ENCODE results near the gene TSPAN13.

TSPAN13 gene

DNA sequence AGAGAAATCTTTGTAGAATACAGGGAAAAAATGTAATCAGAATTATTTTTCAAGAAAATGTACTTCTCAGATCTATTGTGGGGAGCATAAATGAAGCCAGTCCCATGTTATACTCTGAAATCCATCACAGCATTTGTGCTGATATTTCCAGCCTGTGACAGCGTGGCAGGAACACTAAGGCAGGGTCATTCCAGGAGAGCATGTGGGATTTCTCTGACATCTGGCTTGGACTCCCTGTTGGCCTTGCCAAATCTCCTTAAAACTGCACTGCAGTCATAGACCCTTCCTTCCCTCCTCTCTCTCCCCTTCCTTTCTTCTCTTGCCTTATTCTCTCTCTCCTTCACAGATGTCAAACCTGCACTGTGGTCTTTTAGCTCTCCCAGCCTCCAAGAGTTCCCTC, 6.5 kb upstream of the TSPAN13 start:
- no peaks in the 10 kb centered on the region for H3K9me3 ChIP-seq (ENCODE audit: insufficient read depth, low read length)
- DNase-seq (ENCODE audit: low read depth, low spot score): no peak
- no peak overlapping the region for H3K9ac ChIP-seq (ENCODE audit: insufficient read length, low read depth)
- no peak overlapping the region for H3K4me3 ChIP-seq (ENCODE audit: insufficient read length, low read depth)
- H3K27me3 ChIP-seq (ENCODE audit: insufficient read depth, insufficient read length): no peaks in the 10 kb centered on the region
- TF ChIP-seq SUZ12 (IDR thresholded peaks at IDR 0.05; ENCODE audit: extremely low read depth, insufficient read depth, insufficient read length) (no peak), ZNF274 (IDR thresholded peaks at IDR 0.05; ENCODE audit: low read depth, low read length) (no peak)
- H3K36me3 ChIP-seq (ENCODE audit: insufficient read depth, insufficient read length, low read length): no peaks in the 10 kb centered on the region
- no peaks in the 10 kb centered on the region for H3K4me1 ChIP-seq (ENCODE audit: insufficient read depth, insufficient read length)

DNA sequence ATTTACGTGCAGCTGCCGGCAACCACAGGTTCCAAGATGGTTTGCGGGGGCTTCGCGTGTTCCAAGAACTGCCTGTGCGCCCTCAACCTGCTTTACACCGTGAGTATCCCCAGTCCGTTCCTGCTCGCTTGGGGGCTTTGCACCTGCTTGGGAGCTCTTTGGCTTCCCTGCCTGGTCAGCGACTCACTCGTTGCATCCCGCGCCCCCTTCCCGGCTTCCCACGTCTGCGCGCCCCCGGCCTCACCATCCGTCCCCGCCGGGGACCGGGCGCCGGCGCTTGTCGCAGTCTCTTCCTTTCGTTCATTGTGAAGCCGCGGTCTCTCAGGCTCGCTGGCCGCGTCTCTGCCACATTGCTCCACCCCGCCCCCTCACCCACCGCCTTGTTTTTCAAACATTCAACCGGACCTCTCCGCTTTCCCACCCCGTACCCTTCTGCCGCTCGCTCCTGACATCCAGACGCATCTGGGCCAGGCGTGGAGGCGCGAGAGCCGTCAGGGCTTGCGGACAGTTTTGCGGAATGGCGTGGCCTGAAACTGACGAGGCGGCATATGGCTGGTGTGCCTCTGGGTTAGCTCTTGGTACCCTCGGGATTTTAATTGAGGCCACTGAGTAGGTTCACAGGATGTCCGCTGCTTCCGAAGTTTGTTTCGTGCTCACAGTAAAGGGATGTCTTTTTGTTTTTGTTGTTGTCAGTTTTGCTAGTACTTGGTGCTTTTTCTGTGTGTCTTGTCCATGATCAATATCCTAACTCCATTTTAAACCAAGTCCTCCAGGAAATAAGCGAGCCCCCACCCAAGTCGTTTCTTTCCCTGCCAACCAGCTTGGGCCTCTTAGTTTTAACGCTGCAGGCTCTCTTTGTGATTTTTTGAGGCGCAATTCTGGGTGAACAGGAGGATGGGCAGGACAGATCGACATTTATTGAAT, 639 bp downstream of the TSPAN13 start:
- peak overlapping the region; percentile 92 for H3K4me3 ChIP-seq (ENCODE audit: insufficient read length, low read depth)
- TF ChIP-seq YY1 (IDR thresholded peaks at IDR 0.05; ENCODE audit: insufficient read depth, insufficient read length) (no peak), SUZ12 (IDR thresholded peaks at IDR 0.05; ENCODE audit: extremely low read depth, insufficient read depth, insufficient read length) (no peak), ZNF274 (IDR thresholded peaks at IDR 0.05; ENCODE audit: low read depth, low read length) (no peak)
- H3K27me3 ChIP-seq (ENCODE audit: insufficient read depth, insufficient read length): peaks cover 18% of the 10 kb centered on the region
- H3K9ac ChIP-seq (ENCODE audit: insufficient read length, low read depth): peak overlapping the region; percentile 74
- peak; percentile 39 for DNase-seq (ENCODE audit: low read depth, low spot score)
- H3K4me1 ChIP-seq (ENCODE audit: insufficient read depth, insufficient read length): no peaks in the 10 kb centered on the region
- H3K36me3 ChIP-seq (ENCODE audit: insufficient read depth, insufficient read length, low read length): no peaks in the 10 kb centered on the region
- H3K9me3 ChIP-seq (ENCODE audit: insufficient read depth, low read length): no peaks in the 10 kb centered on the region

DNA sequence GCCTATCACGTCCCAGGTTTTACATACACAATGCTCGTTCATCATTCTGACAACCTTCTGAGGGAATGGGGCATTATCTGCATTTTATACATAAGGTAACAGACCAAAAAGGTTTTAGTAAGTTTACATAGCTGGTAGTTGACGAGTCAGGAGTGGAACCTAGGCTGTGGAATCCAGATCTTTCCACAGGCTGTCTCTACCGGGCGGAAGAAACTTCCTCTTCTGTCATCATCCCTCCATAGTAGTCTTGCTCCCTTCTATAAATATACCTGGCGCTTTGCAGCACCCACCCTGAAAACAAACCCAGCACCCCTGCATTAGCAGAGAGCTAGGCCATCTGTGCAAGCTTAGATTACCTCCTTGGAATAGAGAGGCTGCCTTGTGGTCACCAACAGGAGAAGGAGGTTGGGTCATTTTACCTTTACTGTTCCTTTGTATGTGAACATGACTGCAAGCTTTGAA, 1.3 kb downstream of the TSPAN13 start:
- DNase-seq (ENCODE audit: low read depth, low spot score): no peak
- no peaks in the 10 kb centered on the region for H3K4me1 ChIP-seq (ENCODE audit: insufficient read depth, insufficient read length)
- no peaks in the 10 kb centered on the region for H3K9me3 ChIP-seq (ENCODE audit: insufficient read depth, low read length)
- H3K4me3 ChIP-seq (ENCODE audit: insufficient read length, low read depth): peak overlapping the region; percentile 92
- TF ChIP-seq ZNF274 (IDR thresholded peaks at IDR 0.05; ENCODE audit: low read depth, low read length) (no peak), YY1 (IDR thresholded peaks at IDR 0.05; ENCODE audit: insufficient read depth, insufficient read length) (no peak), SUZ12 (IDR thresholded peaks at IDR 0.05; ENCODE audit: extremely low read depth, insufficient read depth, insufficient read length) (no peak)
- no peaks in the 10 kb centered on the region for H3K36me3 ChIP-seq (ENCODE audit: insufficient read depth, insufficient read length, low read length)
- peaks cover 18% of the 10 kb centered on the region for H3K27me3 ChIP-seq (ENCODE audit: insufficient read depth, insufficient read length)
- peak overlapping the region; percentile 74 for H3K9ac ChIP-seq (ENCODE audit: insufficient read length, low read depth)

DNA sequence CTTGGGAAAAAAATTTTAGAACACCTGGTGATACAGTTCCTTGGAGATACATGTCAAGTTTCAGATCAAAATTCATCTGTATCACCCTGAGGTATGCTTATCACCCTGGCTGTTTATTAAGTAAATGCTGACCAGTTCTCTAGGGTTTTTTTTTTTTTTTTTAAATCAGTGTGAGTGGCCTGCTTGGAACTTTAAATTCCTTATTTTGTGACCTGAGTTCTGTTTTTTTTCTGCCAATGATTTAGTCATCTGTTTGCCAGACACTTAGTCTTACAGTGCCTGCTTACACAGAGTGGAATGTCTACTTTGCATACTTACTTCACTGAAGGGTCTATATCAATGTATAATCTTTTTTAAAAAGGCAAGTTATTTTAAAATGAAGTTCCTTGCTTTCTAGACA, 1.8 kb downstream of the TSPAN13 start:
- Histone ChIP-seq H3K4me3 (ENCODE audit: insufficient read length, low read depth) (no peak overlapping the region), H3K9ac (ENCODE audit: insufficient read length, low read depth) (no peak overlapping the region), H3K27me3 (ENCODE audit: insufficient read depth, insufficient read length) (peaks cover 18% of the 10 kb centered on the region), H3K36me3 (ENCODE audit: insufficient read depth, insufficient read length, low read length) (no peaks in the 10 kb centered on the region), H3K9me3 (ENCODE audit: insufficient read depth, low read length) (no peaks in the 10 kb centered on the region), H3K4me1 (ENCODE audit: insufficient read depth, insufficient read length) (no peaks in the 10 kb centered on the region)
- TF ChIP-seq YY1 (IDR thresholded peaks at IDR 0.05; ENCODE audit: insufficient read depth, insufficient read length) (no peak), ZNF274 (IDR thresholded peaks at IDR 0.05; ENCODE audit: low read depth, low read length) (no peak)
- DNase-seq (ENCODE audit: low read depth, low spot score): no peak

DNA sequence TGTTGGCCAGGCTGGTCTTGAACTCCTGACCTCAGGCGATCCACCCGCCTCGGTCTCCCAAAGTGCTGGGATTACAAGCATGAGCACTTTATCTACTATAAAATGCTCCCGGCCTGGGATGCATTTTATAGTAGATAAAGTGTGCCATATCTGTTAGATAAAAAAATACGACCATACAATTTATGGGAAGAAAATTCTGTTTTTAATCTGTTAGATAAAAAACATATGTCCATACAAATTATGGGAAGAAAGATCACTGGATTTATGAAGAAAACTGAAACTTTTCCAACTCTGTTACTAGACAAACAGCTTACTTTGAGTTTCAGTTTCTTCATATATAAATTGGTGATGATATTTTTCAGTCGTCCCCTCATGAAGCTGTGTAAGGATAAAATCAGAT, 4.5 kb downstream of the TSPAN13 start:
- Histone ChIP-seq H3K27me3 (ENCODE audit: insufficient read depth, insufficient read length) (peaks cover 18% of the 10 kb centered on the region), H3K9me3 (ENCODE audit: insufficient read depth, low read length) (no peaks in the 10 kb centered on the region), H3K4me3 (ENCODE audit: insufficient read length, low read depth) (no peak overlapping the region), H3K36me3 (ENCODE audit: insufficient read depth, insufficient read length, low read length) (no peaks in the 10 kb centered on the region), H3K9ac (ENCODE audit: insufficient read length, low read depth) (no peak overlapping the region), H3K4me1 (ENCODE audit: insufficient read depth, insufficient read length) (no peaks in the 10 kb centered on the region)
- TF ChIP-seq ZNF274 (IDR thresholded peaks at IDR 0.05; ENCODE audit: low read depth, low read length): no peak
- TF ChIP-seq SUZ12 (IDR thresholded peaks at IDR 0.05; ENCODE audit: extremely low read depth, insufficient read depth, insufficient read length): no peak
- no peak for TF ChIP-seq YY1 (IDR thresholded peaks at IDR 0.05; ENCODE audit: insufficient read depth, insufficient read length)
- no peak for DNase-seq (ENCODE audit: low read depth, low spot score)

DNA sequence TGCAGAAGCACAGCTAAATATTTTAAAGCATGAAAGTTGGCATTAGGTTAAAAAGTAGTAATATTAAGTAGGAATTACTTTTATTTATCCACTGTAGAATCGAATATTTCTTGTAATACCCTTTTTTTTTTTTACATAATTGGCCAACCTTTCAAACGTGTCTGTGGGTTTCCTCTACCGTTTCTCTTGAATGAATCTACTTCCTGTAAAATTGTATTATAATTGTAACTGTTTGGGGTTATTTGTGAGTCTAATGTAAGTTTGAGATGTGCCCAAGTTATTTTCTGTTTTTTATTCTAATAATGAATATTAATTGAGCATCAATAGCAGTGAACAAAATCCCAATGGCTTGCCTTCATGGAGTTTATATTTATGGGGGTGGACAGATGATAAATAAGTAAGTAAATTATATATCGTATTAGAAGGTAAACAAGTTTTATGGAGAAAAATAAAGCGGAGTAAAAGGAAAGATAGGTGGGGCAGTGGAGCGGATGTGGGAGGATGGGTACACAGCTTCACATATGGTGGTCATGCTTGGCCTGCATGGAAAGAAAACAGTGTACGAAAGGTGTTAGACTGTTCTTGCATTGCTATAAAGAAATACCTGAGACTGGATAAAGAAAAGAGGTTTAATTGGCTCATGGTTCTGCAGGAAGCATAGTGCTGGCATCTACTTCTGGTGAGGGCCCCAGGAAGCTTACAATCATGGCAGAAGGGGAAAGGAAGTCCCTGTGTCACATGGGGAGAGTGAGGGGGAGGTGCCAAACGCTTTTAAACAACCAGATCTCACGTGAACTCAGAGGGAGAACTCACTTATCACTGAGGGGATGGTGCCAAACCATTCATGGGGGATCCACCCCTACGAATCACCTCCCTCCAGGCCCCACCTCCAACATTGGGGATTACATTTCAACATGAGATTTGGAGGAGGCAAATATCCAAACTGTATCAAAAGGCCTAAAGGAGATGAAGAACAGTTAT, 5.4 kb downstream of the TSPAN13 start:
- Histone ChIP-seq H3K9me3 (ENCODE audit: insufficient read depth, low read length) (no peaks in the 10 kb centered on the region), H3K4me3 (ENCODE audit: insufficient read length, low read depth) (no peak overlapping the region), H3K9ac (ENCODE audit: insufficient read length, low read depth) (no peak overlapping the region), H3K27me3 (ENCODE audit: insufficient read depth, insufficient read length) (peaks cover 17% of the 10 kb centered on the region), H3K4me1 (ENCODE audit: insufficient read depth, insufficient read length) (no peaks in the 10 kb centered on the region), H3K36me3 (ENCODE audit: insufficient read depth, insufficient read length, low read length) (no peaks in the 10 kb centered on the region)
- no peak for DNase-seq (ENCODE audit: low read depth, low spot score)
- no peak for TF ChIP-seq SUZ12 (IDR thresholded peaks at IDR 0.05; ENCODE audit: extremely low read depth, insufficient read depth, insufficient read length)
- TF ChIP-seq YY1 (IDR thresholded peaks at IDR 0.05; ENCODE audit: insufficient read depth, insufficient read length): no peak
- no peak for TF ChIP-seq ZNF274 (IDR thresholded peaks at IDR 0.05; ENCODE audit: low read depth, low read length)

DNA sequence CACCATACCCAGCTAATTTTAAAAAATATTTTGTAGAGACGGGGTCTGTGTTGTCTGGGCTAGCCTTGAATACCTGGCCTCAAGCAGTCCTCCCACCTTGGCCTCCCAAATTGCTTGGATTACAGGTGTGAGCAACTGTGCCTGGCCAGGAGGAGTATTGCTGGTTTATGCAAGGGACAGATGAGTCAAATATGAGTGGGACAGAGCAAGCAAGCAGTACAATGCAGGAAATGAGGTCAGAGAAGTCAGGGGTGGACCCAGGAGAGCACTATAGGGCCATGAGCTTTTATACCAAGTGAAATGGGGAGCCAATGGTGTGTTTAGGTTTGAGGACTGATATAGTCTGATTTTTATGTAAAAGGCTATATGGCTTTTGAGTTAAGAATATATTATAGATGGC, 6.3 kb downstream of the TSPAN13 start:
- H3K9me3 ChIP-seq (ENCODE audit: insufficient read depth, low read length): no peaks in the 10 kb centered on the region
- TF ChIP-seq YY1 (IDR thresholded peaks at IDR 0.05; ENCODE audit: insufficient read depth, insufficient read length) (no peak), SUZ12 (IDR thresholded peaks at IDR 0.05; ENCODE audit: extremely low read depth, insufficient read depth, insufficient read length) (no peak), ZNF274 (IDR thresholded peaks at IDR 0.05; ENCODE audit: low read depth, low read length) (no peak)
- no peak overlapping the region for H3K9ac ChIP-seq (ENCODE audit: insufficient read length, low read depth)
- H3K27me3 ChIP-seq (ENCODE audit: insufficient read depth, insufficient read length): peaks cover 8% of the 10 kb centered on the region
- H3K36me3 ChIP-seq (ENCODE audit: insufficient read depth, insufficient read length, low read length): no peaks in the 10 kb centered on the region
- no peak for DNase-seq (ENCODE audit: low read depth, low spot score)
- no peaks in the 10 kb centered on the region for H3K4me1 ChIP-seq (ENCODE audit: insufficient read depth, insufficient read length)
- no peak overlapping the region for H3K4me3 ChIP-seq (ENCODE audit: insufficient read length, low read depth)
